SK-N-MC (cell line): ENCODE results near the gene HPS4.

Experiments
- DNase-seq: peaks from one replicate; pipeline ENCODE4 v3.0.0-alpha.2; 2011; ENCODE audit warnings: low read depth, low spot score
- H3K27ac ChIP-seq: fragments of 200-600 bp; sonication (generic); 2 replicates; pipeline ENCODE4 v1.5.1; 2016; ENCODE audit warnings: mixed run types
- H3K36me3 ChIP-seq: fragments of 200-600 bp; sonication (generic); 2 replicates; pipeline ENCODE4 v1.6.1; 2017; ENCODE audit warnings: antibody characterized with exemption, low read length, mixed read lengths; ENCODE audit not compliant: insufficient read depth
- H3K4me3 ChIP-seq: fragments of 200-600 bp; sonication (generic); 2 replicates; pipeline ENCODE4 v1.5.1; 2016
- H3K9ac ChIP-seq: fragments of 200-600 bp; sonication (generic); 2 replicates; pipeline ENCODE4 v1.8.0; 2017; ENCODE audit warnings: mixed run types, mixed read lengths; ENCODE audit not compliant: insufficient read length
- H3K9me3 ChIP-seq: fragments of 200-600 bp; sonication (generic); 2 replicates; pipeline ENCODE4 v1.6.1; 2017; ENCODE audit warnings: low read depth, mild to moderate bottlenecking, antibody characterized with exemption, low read length, moderate library complexity, mixed read lengths
- EZH2 ChIP-seq: fragments of 200-600 bp; sonication (generic); IDR thresholded peaks from one replicate; pipeline ENCODE4 v1.6.1; 2017; ENCODE audit warnings: antibody characterized with exemption
- FOXP2 ChIP-seq: optimal IDR thresholded peaks from 2 replicates; pipeline ENCODE3; 2011; ENCODE audit warnings: mild to moderate bottlenecking, moderate library complexity; ENCODE audit not compliant: insufficient read depth; ENCODE audit errors: extremely low read length, control extremely low read depth
- POLR2AphosphoS5 ChIP-seq: IDR thresholded peaks from 2 replicates; pipeline ENCODE4 v1.6.1; 2012; ENCODE audit warnings: mild to moderate bottlenecking, low read depth, low read length, borderline replicate concordance

HPS4 gene

GRCh38 chr22:26453216-26453615 lies 30.4 kb downstream of the HPS4 start:
- no peak for TF ChIP-seq FOXP2
- no peak for TF ChIP-seq POLR2AphosphoS5
- TF ChIP-seq EZH2 = no peak
- H3K9ac ChIP-seq = no peak overlapping the region
- H3K9me3 ChIP-seq = no peaks in the 10 kb centered on the region
- H3K27ac ChIP-seq = no peak overlapping the region
- H3K36me3 ChIP-seq = peaks cover 40% of the 10 kb centered on the region
- DNase-seq = no peak
- H3K4me3 ChIP-seq = no peak overlapping the region

- Histone ChIP-seq H3K27ac (no peak overlapping the region), H3K36me3 (peaks cover 32% of the 10 kb centered on the region), H3K4me3 (no peak overlapping the region), H3K9me3 (no peaks in the 10 kb centered on the region), H3K9ac (no peak overlapping the region)
- no peak for TF ChIP-seq EZH2
- no peak for DNase-seq
These were observed 31.2 kb downstream of the HPS4 start for GRCh38 chr22:26452236-26453016.

- TF ChIP-seq POLR2AphosphoS5 (no peak), EZH2 (no peak), FOXP2 (no peak)
- Histone ChIP-seq H3K27ac (no peak overlapping the region), H3K4me3 (no peak overlapping the region), H3K36me3 (peaks cover 27% of the 10 kb centered on the region), H3K9ac (no peak overlapping the region), H3K9me3 (no peaks in the 10 kb centered on the region)
- no peak for DNase-seq
These were observed 33.0 kb downstream of the HPS4 start for GRCh38 chr22:26450453-26451185.

DNA sequence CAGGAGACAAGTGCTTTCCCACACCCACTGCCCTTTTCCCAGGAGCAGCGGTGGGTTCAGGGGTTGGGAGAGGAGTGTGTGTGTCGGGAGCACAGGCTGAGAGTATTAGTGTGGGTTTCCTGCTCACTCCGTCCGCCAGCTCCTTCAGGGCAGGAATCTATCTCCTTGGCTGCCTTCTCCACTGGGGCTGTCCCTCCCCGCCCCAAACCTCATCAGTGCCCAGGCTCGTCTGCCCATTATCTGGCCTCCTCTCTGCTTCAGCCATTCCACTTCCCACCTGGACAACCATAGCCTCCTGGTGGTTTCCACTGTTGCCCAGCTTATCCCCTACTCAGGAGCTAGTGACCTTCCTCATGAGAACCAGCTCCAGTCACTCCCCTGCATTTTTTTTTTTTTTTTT lies 34.6 kb downstream of the HPS4 start:
- no peak overlapping the region for H3K27ac ChIP-seq
- H3K9me3 ChIP-seq = no peaks in the 10 kb centered on the region
- no peak overlapping the region for H3K9ac ChIP-seq
- TF ChIP-seq EZH2 (no peak), POLR2AphosphoS5 (no peak), FOXP2 (no peak)
- no peak for DNase-seq
- H3K4me3 ChIP-seq = no peak overlapping the region
- H3K36me3 ChIP-seq = peaks cover 23% of the 10 kb centered on the region

DNA sequence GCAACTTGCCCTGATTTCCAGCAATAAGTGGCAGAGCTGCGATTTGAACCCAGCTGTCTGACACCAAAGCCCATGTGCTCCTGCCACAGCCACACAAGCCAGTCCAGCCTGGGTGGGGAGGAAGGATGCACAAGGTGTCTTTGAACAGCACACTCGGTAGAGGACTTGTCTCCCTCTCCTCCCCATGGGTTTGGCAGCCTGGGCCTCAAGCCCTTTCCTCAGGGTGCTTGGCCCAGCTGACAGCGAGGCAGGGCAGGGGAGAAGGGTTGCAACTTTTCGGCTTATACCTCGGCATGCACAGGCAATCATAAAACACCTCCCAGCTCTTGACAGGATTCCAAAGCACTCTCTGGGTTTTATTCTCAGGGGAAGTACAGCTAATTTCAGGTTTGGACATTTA lies 35.2 kb downstream of the HPS4 start:
- no peaks in the 10 kb centered on the region for H3K9me3 ChIP-seq
- TF ChIP-seq EZH2 (no peak), POLR2AphosphoS5 (no peak)
- H3K4me3 ChIP-seq = no peak overlapping the region
- DNase-seq = no peak
- peaks cover 18% of the 10 kb centered on the region for H3K36me3 ChIP-seq
- no peak overlapping the region for H3K9ac ChIP-seq
- H3K27ac ChIP-seq = no peak overlapping the region

GRCh38 chr22:26447584-26448329 lies 35.8 kb downstream of the HPS4 start:
- no peak for DNase-seq
- H3K4me3 ChIP-seq = no peak overlapping the region
- no peak overlapping the region for H3K27ac ChIP-seq
- peaks cover 13% of the 10 kb centered on the region for H3K36me3 ChIP-seq
- TF ChIP-seq EZH2 = no peak
- TF ChIP-seq POLR2AphosphoS5 = no peak
- no peak for TF ChIP-seq FOXP2
- no peaks in the 10 kb centered on the region for H3K9me3 ChIP-seq
- H3K9ac ChIP-seq = no peak overlapping the region

- no peak overlapping the region for H3K9ac ChIP-seq
- H3K27ac ChIP-seq = no peak overlapping the region
- peaks cover 6% of the 10 kb centered on the region; the same call in 1 of the 2 replicates for H3K36me3 ChIP-seq
- H3K9me3 ChIP-seq = no peaks in the 10 kb centered on the region
- DNase-seq = no peak
- TF ChIP-seq EZH2 (no peak), POLR2AphosphoS5 (no peak), FOXP2 (no peak)
- no peak overlapping the region for H3K4me3 ChIP-seq
These were observed 36.6 kb downstream of the HPS4 start for GRCh38 chr22:26446808-26447515.
